Heart right ventricle (tissue), 16 donors: ENCODE data around the gene ITGB5. TPM values are rescaled to one million over a fixed set of nuclear protein-coding genes. Genes with fewer than 3 reads are reported as not detected.

ENCODE experiments used
- ATAC-seq, 8 donors: fragments of 200-7000 bp; cut with Tn5 transposase; one replicate each; pipeline ENCODE4 v1.9.1; 2020; ENCODE audit warnings: mild to moderate bottlenecking in 8 of 8, moderate library complexity in 8 of 8, moderate number of reproducible peaks in 1 of 8
- DNase-seq, 2 donors: peaks; one replicate each; pipeline ENCODE4 v3.0.0-alpha.2; 2020
- H3K27ac ChIP-seq, 10 donors: fragments of 200-600 bp; sonication (generic) in 2 of 10; one replicate each; pipeline versions ENCODE4 v1.5.0 to v1.8.0; 2020 to 2022; ENCODE audit warnings: mild to moderate bottlenecking in 3 of 10
- H3K27me3 ChIP-seq, 7 donors: fragments of 200-600 bp; one replicate each; pipeline ENCODE4 v1.8.0; 2021 to 2022; ENCODE audit warnings: mild to moderate bottlenecking in 2 of 7
- H3K36me3 ChIP-seq, 9 donors: fragments of 200-600 bp; sonication (generic) in 1 of 9; one replicate each; pipeline versions ENCODE4 v1.5.0 to v1.8.0; 2020 to 2022; ENCODE audit warnings: mild to moderate bottlenecking in 2 of 9
- H3K4me1 ChIP-seq, 9 donors: fragments of 200-600 bp; sonication (generic) in 1 of 9; one replicate each; pipeline versions ENCODE4 v1.5.0 to v1.8.0; 2020 to 2022; ENCODE audit warnings: mild to moderate bottlenecking in 4 of 9
- H3K4me3 ChIP-seq, 10 donors: fragments of 200-600 bp; sonication (generic) in 2 of 10; one replicate each; pipeline versions ENCODE4 v1.5.0 to v1.8.0; 2020 to 2022; ENCODE audit warnings: mild to moderate bottlenecking in 7 of 10, moderate library complexity in 2 of 10
- H3K9me3 ChIP-seq, 11 donors: fragments of 200-600 bp in 10 of 11; sonication (generic) in 2 of 11; one replicate each; pipeline versions ENCODE4 v1.5.0 to v1.8.0; 2013 to 2022; ENCODE audit warnings: mild to moderate bottlenecking in 2 of 11, control low read depth in 1 of 11, moderate library complexity in 1 of 11
- WGBS, 2 donors: extraction: QIAGEN DNeasy Blood & Tissue Kit; methylation state at CpG; one replicate each; pipeline ENCODE4 v1.1.7; 2013; ENCODE audit warnings: inconsistent platforms in 1 of 2; 5-methylcytosine and 5-hydroxymethylcytosine counted together
- intact Hi-C, 10 donors: fragments of 100-400 bp; cut with DNase I; formaldehyde crosslinking; loops; one replicate each; pipeline versions ENCODE4 v1.11.1 to v1.14.2; 2022
- polyA plus RNA-seq, 2 donors: library from polyadenylated mRNA; stranded (reverse); fragments of 200-250 nt; gene quantifications; one replicate each; pipeline ENCODE4 v1.2.3, GENCODE V29; 2013
- total RNA-seq, 10 donors: library from RNA; stranded (reverse); fragmentation: NEBNext Ultra II Directional in 3 of 10; extraction: Animal tissue kit (Norgen Biotek cat#: 25700) in 3 of 10; gene quantifications; one replicate each; pipeline versions ENCODE4 v1.2.1 to v1.2.4, GENCODE V29; 2021 to 2023
- TF ChIP-seq, protein P1 (sequence below), 9 donors: fragments of 200-600 bp; sonication (generic) in 2 of 9; IDR thresholded peaks; one replicate each; pipeline versions ENCODE4 v1.5.0 to v1.8.0; 2021 to 2022; ENCODE audit warnings: antibody characterized with exemption in 9 of 9, mild to moderate bottlenecking in 5 of 9, moderate library complexity in 1 of 9
- donor health status: Arrhythmogenic right ventricular cardiomyopathy.
- donor health status: ischemic (EF 13 %, LVEDD 7.1; RV severe dilation, severe dysfunction).
- donor health status: healthy with polysubstance abuse.
- donor health status: DM: no; HTN: yes; CAD: no.
- donor health status: DM: no; HTN: no; CAD: no.
- donor health status: ischemic (EF 25% LVEDD 6.9; RV normal size, moderate dysfunction).
- donor health status: ischemic (EF 25% LVEDD 5.7; RV mildly dilated, moderate dysfunction).
- donor health status: healthy.
- donor health status: DM: yes; HTN: yes; CAD: no.
- donor health status: Ischemic cardiomyopathy.
- donor health status: ischemic (EF 35%, LVEDD 5.7; RV mildly dilated, moderate dysfunction).
- donor health status: nonischemic (EF 11% LVEDD 7.7; RV severe dilation, severe dysfunction).
- donor health status: DM: yes; HTN: yes; CAD: no.
- donor health status: PGD.
- donor health status: ischemic (EF 29% LVEDD 5.4; RV normal size, mild dysfunction).
- donor health status: nonischemic (EF 23%, LVEDD 6.1; RV moderate dilation, normal function).

The ITGB5 gene
- total and polyA plus RNA-seq, 12 donors = 18.5 to 154 (median 108) TPM

DNA sequence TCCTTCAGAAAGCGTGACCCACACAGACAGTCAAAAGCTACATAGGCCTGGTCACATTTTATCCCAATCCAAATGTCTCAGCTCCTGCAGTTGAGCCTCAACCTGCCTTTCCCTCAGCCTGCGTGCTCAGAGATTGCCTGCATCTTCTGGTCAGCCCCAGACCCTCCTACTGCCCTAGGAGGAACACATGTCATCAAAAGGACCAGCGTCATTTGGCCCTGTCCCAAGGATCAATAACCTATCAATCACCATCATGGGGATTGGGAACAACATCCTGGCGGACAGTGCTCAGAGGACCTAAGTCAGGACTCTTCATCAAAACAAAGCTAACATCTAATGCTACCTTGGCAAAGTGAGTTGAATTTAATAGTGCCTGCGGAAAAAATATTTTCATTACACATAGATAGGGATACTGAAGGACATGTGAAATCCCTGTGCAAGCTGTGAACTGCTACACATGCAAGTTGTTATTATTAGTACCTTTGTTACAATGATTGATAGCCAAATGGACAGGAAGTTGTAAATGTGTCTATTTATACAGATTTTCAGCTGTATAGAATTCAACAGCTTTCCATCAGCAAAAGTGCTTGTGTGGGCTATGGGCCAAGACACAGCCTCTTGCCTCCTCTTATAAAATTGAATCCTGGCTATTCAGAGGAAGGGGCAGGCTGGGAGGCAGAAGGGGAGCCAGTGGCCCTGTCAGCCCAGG, 109.2 kb downstream of the ITGB5 start:
- peak overlapping the region in 4 of 10 donors; percentile 20 to 97 (median 57) for H3K27ac ChIP-seq
- no peak for DNase-seq
- no peaks in the 10 kb centered on the region for H3K27me3 ChIP-seq
- no peak overlapping the region for H3K4me3 ChIP-seq
- TF ChIP-seq, protein P1, sequence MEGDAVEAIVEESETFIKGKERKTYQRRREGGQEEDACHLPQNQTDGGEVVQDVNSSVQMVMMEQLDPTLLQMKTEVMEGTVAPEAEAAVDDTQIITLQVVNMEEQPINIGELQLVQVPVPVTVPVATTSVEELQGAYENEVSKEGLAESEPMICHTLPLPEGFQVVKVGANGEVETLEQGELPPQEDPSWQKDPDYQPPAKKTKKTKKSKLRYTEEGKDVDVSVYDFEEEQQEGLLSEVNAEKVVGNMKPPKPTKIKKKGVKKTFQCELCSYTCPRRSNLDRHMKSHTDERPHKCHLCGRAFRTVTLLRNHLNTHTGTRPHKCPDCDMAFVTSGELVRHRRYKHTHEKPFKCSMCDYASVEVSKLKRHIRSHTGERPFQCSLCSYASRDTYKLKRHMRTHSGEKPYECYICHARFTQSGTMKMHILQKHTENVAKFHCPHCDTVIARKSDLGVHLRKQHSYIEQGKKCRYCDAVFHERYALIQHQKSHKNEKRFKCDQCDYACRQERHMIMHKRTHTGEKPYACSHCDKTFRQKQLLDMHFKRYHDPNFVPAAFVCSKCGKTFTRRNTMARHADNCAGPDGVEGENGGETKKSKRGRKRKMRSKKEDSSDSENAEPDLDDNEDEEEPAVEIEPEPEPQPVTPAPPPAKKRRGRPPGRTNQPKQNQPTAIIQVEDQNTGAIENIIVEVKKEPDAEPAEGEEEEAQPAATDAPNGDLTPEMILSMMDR (IDR thresholded peaks at IDR 0.05) = no peak
- intact Hi-C loops = loop anchor here in 4 of 10 donors (5.0 to 10.0 kb wide), 4 partner anchors 34 to 267 kb away; partner anchors contain the start of gene ITGB5 (in 1 of the 4)
- 89 to 90% methylated on average over 5 of the region's 5 CpGs for WGBS, 2 donors
- no peak for ATAC-seq
- no peaks in the 10 kb centered on the region for H3K9me3 ChIP-seq
- peaks cover 34 to 97% (median 84%) of the 10 kb centered on the region in 9 donors for H3K4me1 ChIP-seq
- peaks cover 0 to 17% (median 6%) of the 10 kb centered on the region in 9 donors for H3K36me3 ChIP-seq

DNA sequence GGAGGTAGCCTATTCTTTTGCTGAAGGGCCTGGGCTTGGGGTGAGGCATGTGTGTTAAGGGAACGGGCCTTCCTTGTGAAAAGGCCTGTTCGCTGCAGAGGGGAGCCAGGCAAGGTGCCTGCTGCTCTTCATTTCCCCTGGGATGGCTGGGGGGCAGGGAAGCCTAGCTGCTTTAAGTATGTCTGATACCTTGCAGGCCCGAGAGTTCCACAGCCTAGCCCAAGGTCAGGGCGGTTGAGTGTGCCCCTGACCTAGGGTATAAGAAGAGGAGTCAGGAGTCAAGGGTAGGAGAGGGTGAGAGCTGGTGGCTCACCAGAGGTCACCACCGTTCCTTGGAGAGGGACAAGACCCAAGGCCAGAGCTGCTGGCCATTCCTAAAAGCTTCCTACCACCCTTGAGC, 110.3 kb downstream of the ITGB5 start:
- H3K27me3 ChIP-seq = no peaks in the 10 kb centered on the region
- no peak for DNase-seq
- TF ChIP-seq, protein P1 (IDR thresholded peaks at IDR 0.05) = no peak
- peak overlapping the region in 2 of 10 donors; percentile 16 to 97 for H3K27ac ChIP-seq
- no peak for ATAC-seq
- 94% methylated on average over 5 of the region's 5 CpGs for WGBS, 2 donors
- intact Hi-C loops = loop anchor here in 4 of 10 donors (5.0 to 10.0 kb wide), 4 partner anchors 35 to 268 kb away; partner anchors contain the start of gene ITGB5 (in 1 of the 4)
- H3K36me3 ChIP-seq = peaks cover 0 to 17% (median 6%) of the 10 kb centered on the region in 9 donors
- no peak overlapping the region for H3K4me3 ChIP-seq
- H3K4me1 ChIP-seq = peaks cover 32 to 97% (median 84%) of the 10 kb centered on the region in 9 donors
- no peaks in the 10 kb centered on the region for H3K9me3 ChIP-seq

DNA sequence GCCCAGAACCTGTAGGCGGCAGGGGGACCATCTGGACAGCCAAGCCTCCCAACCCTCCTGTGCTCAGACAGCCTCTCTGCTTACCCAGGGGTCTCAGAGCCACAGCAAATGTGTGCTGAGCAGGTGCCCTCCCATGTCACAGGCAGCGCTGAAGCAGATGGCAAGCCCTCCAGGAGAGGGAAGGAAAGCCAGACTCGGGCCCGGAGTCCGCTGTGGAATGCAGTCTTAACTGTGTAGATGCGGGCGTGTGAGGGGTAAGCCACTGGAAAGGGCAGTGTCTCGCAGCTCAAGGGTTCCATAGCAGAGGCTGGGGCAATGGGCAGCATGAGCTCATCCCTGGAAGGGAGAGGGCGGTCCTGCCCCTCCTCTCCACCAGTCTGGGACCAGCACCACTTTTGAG, 111.3 kb downstream of the ITGB5 start:
- intact Hi-C loops = loop anchor here in 4 of 10 donors (5.0 to 10.0 kb wide), 4 partner anchors 36 to 269 kb away; partner anchors contain the start of gene ITGB5 (in 1 of the 4)
- H3K9me3 ChIP-seq = no peaks in the 10 kb centered on the region
- H3K4me1 ChIP-seq = peaks cover 27 to 97% (median 84%) of the 10 kb centered on the region in 9 donors
- TF ChIP-seq, protein P1 (IDR thresholded peaks at IDR 0.05) = no peak
- no peak for DNase-seq
- WGBS, 2 donors = 62 to 92% methylated on average over 9 of the region's 9 CpGs
- no peak overlapping the region for H3K4me3 ChIP-seq
- H3K27me3 ChIP-seq = no peaks in the 10 kb centered on the region
- no peak for ATAC-seq
- H3K36me3 ChIP-seq = peaks cover 0 to 17% (median 6%) of the 10 kb centered on the region in 9 donors
- H3K27ac ChIP-seq = peak overlapping the region in 3 of 10 donors; percentile 3 to 54 (median 33)

DNA sequence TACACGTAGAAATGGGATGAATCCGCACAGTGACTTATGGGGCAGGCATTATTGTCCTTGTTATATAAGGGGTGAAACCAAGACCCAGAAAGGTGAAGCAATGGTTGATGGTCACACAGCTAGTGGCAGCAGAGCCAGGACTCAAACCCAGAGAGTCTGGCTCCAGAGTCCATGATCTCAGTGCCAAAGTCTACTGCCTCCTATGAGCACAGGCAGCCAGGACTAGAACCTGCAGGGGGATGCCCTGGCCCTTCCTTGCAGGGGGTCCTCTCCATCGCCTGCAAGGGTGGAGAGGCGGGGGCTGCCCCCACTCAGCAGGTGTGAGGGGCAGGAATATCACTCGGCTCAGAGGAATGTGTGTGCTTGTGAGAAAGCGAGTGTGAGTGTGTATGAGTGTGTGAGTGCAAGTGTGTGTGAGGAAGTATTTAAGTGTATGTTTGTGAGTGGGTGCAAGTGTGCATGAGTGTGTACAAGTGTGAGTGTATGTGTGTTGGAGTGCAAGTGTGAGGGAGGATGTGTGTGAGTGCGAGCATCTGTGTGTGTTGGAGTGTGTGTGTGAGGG, 112.2 kb downstream of the ITGB5 start:
- Histone ChIP-seq H3K4me3 (no peak overlapping the region), H3K4me1 (peaks cover 25 to 97% (median 84%) of the 10 kb centered on the region in 9 donors), H3K27me3 (no peaks in the 10 kb centered on the region), H3K36me3 (peaks cover 0 to 19% (median 8%) of the 10 kb centered on the region in 9 donors), H3K27ac (peak overlapping the region in 8 of 10 donors; percentile 3 to 83 (median 66)), H3K9me3 (no peaks in the 10 kb centered on the region)
- WGBS, 2 donors = 82 to 93% methylated on average over 7 of the region's 7 CpGs
- intact Hi-C loops = loop anchor here in 5 of 10 donors (5.0 to 10.0 kb wide), 4 partner anchors 37 to 270 kb away; partner anchors contain the start of gene ITGB5 (in 2 of the 5)
- ATAC-seq (no peak), DNase-seq (no peak)
- TF ChIP-seq, protein P1 (IDR thresholded peaks at IDR 0.05) = no peak
